ENCODE measurements around the gene KCNK16.

Gene KCNK16

GRCh38 chr6:39322306-39322850 is at the start of gene KCNK16:
Gene KCNK16 (minus strand): TSS chr6:39322702. CDS start chr6:39322540, 162 bp downstream.
- TF ChIP-seq CTCF (IDR thresholded peaks at IDR 0.05): no peak
- no peak within 1 kb of the TSS for H3K27ac ChIP-seq
- no peaks in the 10 kb centered on the region for H3K36me3 ChIP-seq
- H3K9me3 ChIP-seq: no peaks in the 10 kb centered on the region
- no peak within 1 kb of the TSS for H3K4me3 ChIP-seq
- intact Hi-C loops (cut with DNase I; ENCODE audit: low total_unique reads): no loop called here
- H3K4me1 ChIP-seq: peaks cover 0 to 24% (median 18%) of the 10 kb centered on the region in 4 donors
- H3K27me3 ChIP-seq: no peaks in the 10 kb centered on the region
- DNase-seq: no peak

GRCh38 chr6:39370390-39370789 is 47.9 kb upstream of the KCNK16 start:
- Histone ChIP-seq H3K9me3 (no peaks in the 10 kb centered on the region), H3K4me3 (no peak overlapping the region), H3K36me3 (no peaks in the 10 kb centered on the region), H3K27me3 (no peaks in the 10 kb centered on the region), H3K4me1 (peaks cover 0 to 20% (median 9%) of the 10 kb centered on the region in 4 donors), H3K27ac (peak overlapping the region in 1 of 2 donors; percentile 18)
- intact Hi-C loops (cut with DNase I; ENCODE audit: low total_unique reads): no loop called here
- no peak for TF ChIP-seq CTCF (IDR thresholded peaks at IDR 0.05)
- DNase-seq: no peak

GRCh38 chr6:39369987-39370386 is 47.5 kb upstream of the KCNK16 start:
- Histone ChIP-seq H3K4me1 (peaks cover 0 to 20% (median 9%) of the 10 kb centered on the region in 4 donors), H3K4me3 (no peak overlapping the region), H3K9me3 (no peaks in the 10 kb centered on the region), H3K27ac (no peak overlapping the region), H3K27me3 (no peaks in the 10 kb centered on the region), H3K36me3 (no peaks in the 10 kb centered on the region)
- intact Hi-C loops (cut with DNase I; ENCODE audit: low total_unique reads): no loop called here
- no peak for DNase-seq
- peak in 1 of 2 experiments; percentile 23 for TF ChIP-seq CTCF (IDR thresholded peaks at IDR 0.05)

DNA sequence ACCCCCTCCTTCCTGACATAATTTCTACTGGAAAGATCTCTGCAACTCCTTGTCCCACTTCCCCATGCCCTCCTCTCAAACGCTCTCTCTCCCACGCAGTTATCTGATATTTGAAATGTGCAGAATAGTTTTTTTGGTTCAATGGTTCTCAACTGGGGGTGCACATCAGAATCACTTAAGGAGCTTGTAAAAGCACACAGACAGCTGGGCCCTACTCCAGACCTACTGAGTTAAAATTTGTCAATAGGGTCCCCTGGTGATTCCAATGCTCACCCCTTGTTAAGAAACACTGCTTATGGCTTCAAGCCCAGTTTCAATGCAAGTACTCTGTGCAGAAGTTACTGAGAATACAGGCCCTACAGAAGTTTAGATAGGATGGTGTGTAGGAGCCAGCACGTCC is 45.2 kb upstream of the KCNK16 start:
- Histone ChIP-seq H3K4me3 (no peak overlapping the region), H3K27me3 (no peaks in the 10 kb centered on the region), H3K9me3 (no peaks in the 10 kb centered on the region), H3K4me1 (peaks cover 0 to 20% (median 9%) of the 10 kb centered on the region in 4 donors), H3K36me3 (no peaks in the 10 kb centered on the region), H3K27ac (no peak overlapping the region)
- intact Hi-C loops (cut with DNase I; ENCODE audit: low total_unique reads): loop anchor here (2.0 kb wide), 1 partner anchor 523 kb away; no protein-coding TSS in a partner anchor
- DNase-seq: no peak
- no peak for TF ChIP-seq CTCF (IDR thresholded peaks at IDR 0.05)

DNA sequence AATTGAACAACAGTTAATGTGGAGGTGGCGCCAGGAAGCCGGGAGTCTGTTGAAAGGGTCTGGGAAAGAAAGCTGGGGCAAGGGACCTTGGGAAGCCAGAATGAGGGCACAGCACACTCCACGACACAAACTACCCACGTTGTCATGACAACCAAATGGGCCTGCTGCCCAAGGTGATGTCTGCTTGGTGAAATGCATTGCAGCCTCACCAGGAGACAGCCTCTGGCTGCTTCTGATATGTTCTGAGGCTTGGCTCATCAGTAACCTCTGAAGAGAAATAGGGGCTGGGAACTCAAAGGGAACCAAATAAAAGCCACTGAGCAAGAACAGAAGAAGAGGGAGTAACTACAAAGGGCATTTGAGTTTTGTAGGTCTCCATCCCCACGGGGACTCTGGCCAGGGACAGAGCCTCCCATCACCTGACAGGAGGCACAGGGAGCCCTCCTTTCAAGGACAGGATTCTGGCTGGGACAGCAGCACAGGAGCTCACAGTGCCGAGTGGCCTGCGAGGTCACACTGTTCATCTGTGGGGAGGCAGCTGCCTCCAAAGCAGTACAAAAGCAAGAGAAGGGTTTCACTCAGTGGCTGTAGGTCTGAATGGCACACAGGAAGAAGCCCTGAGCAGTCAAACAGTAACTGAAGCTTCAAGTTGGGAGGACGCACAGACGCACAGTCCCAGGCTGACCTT is 44.6 kb upstream of the KCNK16 start:
- no peak for DNase-seq
- Histone ChIP-seq H3K27me3 (no peaks in the 10 kb centered on the region), H3K4me3 (no peak overlapping the region), H3K36me3 (no peaks in the 10 kb centered on the region), H3K9me3 (no peaks in the 10 kb centered on the region), H3K4me1 (peaks cover 0 to 22% (median 9%) of the 10 kb centered on the region in 4 donors), H3K27ac (no peak overlapping the region)
- TF ChIP-seq CTCF (IDR thresholded peaks at IDR 0.05): no peak
- intact Hi-C loops (cut with DNase I; ENCODE audit: low total_unique reads): loop anchor here (2.0 kb wide), 1 partner anchor 524 kb away; no protein-coding TSS in a partner anchor

All from tibial artery (tissue), 4 donors.